Measurements from ENCODE around the gene OR10G6.

The OR10G6 gene, protein sequence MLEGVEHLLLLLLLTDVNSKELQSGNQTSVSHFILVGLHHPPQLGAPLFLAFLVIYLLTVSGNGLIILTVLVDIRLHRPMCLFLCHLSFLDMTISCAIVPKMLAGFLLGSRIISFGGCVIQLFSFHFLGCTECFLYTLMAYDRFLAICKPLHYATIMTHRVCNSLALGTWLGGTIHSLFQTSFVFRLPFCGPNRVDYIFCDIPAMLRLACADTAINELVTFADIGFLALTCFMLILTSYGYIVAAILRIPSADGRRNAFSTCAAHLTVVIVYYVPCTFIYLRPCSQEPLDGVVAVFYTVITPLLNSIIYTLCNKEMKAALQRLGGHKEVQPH

GRCh38 chr11:123995119-123995518, at the start of gene OR10G6:
Gene OR10G6, minus strand, starts transcription at chr11:123995161. Its CDS starts 0 bp downstream, at chr11:123995161.
- ChIA-PET POLR2A (no interaction called here), CTCF (interaction anchor here (0.6 kb wide), 1 partner anchor 886 kb away, joined by 3 read pairs; no protein-coding TSS in a partner anchor)
- TF ChIP-seq, protein P1, sequence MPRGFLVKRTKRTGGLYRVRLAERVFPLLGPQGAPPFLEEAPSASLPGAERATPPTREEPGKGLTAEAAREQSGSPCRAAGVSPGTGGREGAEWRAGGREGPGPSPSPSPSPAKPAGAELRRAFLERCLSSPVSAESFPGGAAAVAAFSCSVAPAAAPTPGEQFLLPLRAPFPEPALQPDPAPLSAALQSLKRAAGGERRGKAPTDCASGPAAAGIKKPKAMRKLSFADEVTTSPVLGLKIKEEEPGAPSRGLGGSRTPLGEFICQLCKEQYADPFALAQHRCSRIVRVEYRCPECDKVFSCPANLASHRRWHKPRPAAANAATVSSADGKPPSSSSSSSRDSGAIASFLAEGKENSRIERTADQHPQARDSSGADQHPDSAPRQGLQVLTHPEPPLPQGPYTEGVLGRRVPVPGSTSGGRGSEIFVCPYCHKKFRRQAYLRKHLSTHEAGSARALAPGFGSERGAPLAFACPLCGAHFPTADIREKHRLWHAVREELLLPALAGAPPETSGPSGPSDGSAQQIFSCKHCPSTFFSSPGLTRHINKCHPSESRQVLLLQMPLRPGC (tag by site-specific recombination; IDR thresholded peaks at IDR 0.05): no peak
- TF ChIP-seq BCL11A (tag by site-specific recombination; IDR thresholded peaks at IDR 0.05; ENCODE audit: low read depth) (no peak), FEZF1 (tag by site-specific recombination; IDR thresholded peaks at IDR 0.05) (no peak), ZNF26 (tag by site-specific recombination; IDR thresholded peaks at IDR 0.05) (no peak), EGR2 (tag by site-specific recombination; IDR thresholded peaks at IDR 0.05; ENCODE audit: low read depth) (no peak), YY2 (tag by site-specific recombination; IDR thresholded peaks at IDR 0.05) (no peak), GLIS2 (tag by site-specific recombination; IDR thresholded peaks at IDR 0.05) (no peak), KLF9 (tag by site-specific recombination; IDR thresholded peaks at IDR 0.05; ENCODE audit: low read depth) (no peak), ZNF488 (tag by site-specific recombination; IDR thresholded peaks at IDR 0.05) (no peak), ZNF548 (tag by site-specific recombination; IDR thresholded peaks at IDR 0.05) (no peak), ZNF239 (tag by site-specific recombination; IDR thresholded peaks at IDR 0.05) (no peak), PRDM2 (tag by site-specific recombination; IDR thresholded peaks at IDR 0.05; ENCODE audit: borderline replicate concordance) (no peak), ZNF366 (tag by site-specific recombination; conservative IDR thresholded peaks at IDR 0.05) (no peak), ZNF518A (tag by site-specific recombination; conservative IDR thresholded peaks at IDR 0.05; ENCODE audit: low read depth) (no peak), ZNF423 (tag by site-specific recombination; IDR thresholded peaks at IDR 0.05) (no peak), ZNF280D (tag by site-specific recombination; IDR thresholded peaks at IDR 0.05) (no peak)
- Histone ChIP-seq H3K4me1 (ENCODE audit: control insufficient read depth, insufficient read depth, low read length) (no peaks in the 10 kb centered on the region), H3K4me3 (ENCODE audit: low read depth, low read length) (no peak within 1 kb of the TSS), H3K36me3 (ENCODE audit: control insufficient read depth in 2 of 2, insufficient read depth in 1 of 2, low read length in 2 of 2) (no peaks in the 10 kb centered on the region), H3K27ac (ENCODE audit: extremely low read depth, low read depth, low read length) (no peak within 1 kb of the TSS), H3K9me3 (ENCODE audit: control insufficient read depth, insufficient read depth, low read depth, low read length) (no peaks in the 10 kb centered on the region)

All from HEK293 (cell line).